ENCODE data around the gene STAP2.

The STAP2 gene, protein sequence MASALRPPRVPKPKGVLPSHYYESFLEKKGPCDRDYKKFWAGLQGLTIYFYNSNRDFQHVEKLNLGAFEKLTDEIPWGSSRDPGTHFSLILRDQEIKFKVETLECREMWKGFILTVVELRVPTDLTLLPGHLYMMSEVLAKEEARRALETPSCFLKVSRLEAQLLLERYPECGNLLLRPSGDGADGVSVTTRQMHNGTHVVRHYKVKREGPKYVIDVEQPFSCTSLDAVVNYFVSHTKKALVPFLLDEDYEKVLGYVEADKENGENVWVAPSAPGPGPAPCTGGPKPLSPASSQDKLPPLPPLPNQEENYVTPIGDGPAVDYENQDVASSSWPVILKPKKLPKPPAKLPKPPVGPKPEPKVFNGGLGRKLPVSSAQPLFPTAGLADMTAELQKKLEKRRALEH
- total RNA-seq = 0.24 to 1.4 (median 1.2) reads per million in 4 experiments

DNA sequence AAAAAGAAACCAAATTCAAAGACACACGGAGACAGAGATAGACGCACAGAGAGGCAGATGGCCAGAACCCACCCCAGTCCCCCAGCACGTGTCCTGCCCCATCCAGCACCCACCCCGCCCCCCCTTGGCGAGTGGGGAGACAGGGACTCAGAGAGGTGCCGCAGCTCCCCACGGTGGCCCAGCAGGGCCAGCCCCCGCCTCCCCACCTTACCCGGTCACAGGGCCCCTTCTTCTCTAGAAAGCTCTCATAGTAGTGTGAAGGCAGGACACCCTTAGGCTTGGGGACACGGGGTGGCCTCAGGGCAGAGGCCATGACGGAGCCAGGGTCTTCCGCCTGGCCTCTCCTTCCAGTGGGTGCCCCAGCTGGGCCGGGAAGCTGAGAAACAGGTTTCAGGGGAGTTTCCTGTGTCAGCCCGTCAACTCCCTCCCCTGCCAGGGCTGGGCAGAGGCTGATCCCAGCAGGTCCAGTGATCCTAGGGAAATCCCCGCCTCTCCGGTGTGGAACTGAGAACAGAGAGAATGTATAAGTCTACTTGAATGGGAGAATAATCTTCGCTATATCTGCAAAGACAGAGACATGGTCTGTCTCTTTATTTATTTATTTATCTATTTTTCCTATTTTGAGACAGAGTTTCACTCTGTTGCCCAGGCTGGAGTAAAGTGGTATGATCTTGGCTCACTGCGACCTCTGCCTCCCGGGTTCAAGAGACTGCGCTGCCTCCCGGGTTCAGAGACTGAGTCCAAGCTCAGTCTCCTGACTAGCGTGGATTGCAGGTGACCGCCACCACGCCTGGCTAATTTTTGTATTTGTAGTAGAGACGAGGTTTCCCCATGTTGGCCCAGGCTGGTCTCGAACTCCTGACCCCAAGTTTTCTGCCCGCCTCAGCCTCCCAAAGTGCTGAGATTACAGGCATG is at the start of gene STAP2:
Gene STAP2 (minus strand): TSS at position 387 of the 915 bp plus-strand sequence. CDS start 74 bp downstream, at position 313.
- DNase-seq = peak; percentile 6

DNA sequence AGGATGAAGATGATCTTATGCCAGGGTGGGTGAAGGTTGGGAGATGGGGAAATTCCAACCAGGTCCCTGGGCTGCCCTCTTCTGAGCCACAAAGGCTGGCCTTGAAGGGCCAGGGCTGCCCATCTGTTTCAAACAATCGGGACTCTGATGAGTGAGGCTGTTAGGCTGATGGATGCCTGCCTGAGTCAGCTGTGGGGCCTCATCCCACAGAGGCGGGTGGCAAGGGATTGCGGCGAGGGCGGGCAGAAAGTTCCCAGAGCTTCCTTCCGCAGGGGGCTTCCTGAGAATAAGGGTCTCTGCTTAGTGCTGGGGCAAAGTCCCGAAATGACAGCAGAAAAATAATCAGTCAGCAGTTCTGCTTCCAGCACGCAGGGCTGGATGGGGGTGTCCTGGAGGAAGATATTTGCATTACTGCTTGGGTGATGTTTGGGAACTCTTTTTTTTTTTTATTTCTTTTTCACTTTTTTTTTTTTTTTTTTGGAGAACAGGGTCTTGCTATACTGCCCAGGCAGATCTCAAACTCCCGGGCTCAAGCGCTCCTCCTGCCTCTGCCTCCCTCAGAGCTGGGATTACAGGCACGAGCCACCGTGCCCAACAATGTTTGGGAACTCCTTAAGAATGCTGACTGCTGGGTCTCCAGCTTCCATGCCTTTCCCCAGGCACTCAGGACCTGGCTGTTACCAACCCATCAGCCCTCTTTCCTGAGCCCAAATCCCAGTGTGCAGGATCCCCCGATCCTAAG is 47.6 kb upstream of the STAP2 start:
- no peak for DNase-seq

DNA sequence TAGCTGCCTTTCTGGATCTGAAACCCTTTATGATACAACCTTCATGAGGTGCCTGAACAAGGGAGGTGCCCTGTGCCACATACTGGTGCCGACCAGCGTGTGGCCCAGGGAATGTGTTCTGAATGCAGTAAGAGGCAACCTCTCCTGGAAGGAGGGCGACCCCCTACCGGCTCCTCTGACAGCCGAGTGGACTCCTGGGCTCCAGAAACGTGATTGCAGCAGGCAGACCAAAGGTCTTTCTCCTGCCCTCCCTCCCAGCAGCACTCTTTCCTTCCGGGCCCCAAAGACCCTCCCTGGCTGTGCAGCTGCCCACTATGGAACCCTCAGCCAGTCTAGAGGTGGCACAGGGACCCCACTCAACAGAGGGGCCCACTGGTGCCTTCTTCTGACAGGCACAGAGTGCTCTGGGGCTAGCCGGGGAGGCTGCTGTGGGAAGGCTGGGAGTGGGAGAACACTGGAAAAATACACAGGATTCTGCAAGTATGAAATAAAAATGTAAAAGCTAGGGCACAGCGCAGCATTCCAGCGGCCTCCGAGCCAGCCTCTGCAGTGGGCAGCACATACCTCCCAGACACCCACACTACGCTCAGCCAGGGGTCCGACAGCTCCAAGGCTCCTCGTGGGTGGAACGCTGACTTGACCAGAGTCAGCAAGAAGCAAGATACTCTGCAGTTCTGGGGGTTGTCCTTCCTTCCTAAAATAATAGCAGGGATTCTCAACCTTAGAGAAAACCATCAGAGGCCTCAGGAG is 46.8 kb upstream of the STAP2 start:
- no peak for DNase-seq

DNA sequence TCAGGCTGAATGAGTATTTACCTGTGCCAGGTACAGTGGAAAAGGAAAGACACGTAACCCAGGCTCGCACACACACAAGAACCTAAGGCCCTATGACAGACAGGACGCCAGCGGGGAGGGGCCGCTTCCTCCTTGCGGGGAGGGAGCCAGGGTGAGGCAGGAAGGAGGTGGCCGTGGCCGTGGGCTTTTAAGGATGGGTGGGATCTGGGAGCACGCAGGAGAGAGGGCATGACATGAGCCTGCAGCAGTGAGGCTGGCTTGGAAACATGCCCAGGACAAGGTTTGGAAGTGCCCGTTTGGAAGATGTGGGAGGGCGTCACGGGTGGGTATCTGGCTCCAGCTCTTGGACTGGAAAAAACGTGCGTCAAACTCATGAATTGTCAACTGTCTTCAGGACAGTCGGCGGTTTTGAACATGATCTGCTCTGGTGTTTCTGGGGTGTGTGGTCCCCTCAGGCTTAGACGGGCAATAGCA is 41.7 kb upstream of the STAP2 start:
- DNase-seq = peak; percentile 23

DNA sequence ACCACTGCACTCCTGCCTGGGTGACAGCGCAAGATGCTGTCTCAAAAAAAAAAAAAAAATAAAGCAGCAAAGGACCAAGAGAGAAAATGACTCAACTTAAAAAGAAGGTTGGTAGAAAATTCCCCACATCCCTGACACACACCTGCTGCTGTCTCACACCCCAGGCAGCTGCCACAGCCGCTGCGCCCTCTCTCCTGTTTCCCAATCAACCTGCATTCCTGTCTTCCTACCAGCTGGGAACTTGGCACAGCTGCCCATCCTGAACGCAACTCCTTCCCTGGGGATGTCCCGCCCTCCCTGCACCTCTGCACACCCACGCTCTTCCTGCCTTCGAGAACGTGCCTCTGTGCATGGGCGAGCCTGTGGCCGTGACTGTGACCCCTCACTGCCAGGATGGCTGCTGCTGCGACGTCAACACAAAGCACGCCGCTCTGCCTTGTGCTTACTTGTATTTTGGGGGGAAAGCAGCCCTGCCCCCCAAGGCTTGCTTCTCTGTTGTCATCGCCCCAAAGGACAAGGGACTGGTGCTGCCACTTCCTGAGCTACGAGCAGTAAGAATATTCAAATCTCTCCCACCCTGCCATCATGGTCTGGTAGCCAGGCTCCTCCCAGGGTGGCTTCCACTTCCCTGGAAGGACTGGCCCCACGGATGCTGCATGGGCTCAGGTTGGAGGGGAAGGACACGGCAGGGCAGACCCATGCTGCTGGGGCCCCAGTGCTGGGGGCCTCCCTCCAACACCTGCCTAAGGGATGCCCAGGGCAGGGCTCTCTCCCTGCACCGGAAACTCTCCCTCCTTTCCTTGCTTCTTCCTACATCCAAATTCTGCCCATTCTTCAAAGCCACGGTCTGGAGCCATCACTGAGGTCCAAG is 41.0 kb upstream of the STAP2 start:
- no peak for DNase-seq

DNA sequence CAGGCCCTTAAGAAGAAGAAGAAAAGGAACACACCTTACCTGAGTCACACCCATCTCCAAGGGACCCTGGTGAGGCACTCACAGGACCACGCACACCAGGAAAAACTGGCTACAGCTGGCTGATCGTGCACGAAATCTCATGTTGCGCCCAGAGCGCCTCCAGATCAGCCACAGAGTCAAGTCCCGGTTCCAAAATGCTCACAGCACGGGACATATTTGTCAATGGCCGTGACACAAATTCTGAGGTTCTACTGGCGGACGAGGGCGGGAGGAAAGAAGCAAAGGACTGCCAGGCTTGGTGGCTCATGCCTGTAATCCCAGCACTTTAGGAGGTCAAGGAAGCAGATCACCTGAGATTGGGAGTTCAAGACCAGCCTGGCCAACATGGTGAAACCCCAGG is 40.3 kb upstream of the STAP2 start:
- DNase-seq = no peak

DNA sequence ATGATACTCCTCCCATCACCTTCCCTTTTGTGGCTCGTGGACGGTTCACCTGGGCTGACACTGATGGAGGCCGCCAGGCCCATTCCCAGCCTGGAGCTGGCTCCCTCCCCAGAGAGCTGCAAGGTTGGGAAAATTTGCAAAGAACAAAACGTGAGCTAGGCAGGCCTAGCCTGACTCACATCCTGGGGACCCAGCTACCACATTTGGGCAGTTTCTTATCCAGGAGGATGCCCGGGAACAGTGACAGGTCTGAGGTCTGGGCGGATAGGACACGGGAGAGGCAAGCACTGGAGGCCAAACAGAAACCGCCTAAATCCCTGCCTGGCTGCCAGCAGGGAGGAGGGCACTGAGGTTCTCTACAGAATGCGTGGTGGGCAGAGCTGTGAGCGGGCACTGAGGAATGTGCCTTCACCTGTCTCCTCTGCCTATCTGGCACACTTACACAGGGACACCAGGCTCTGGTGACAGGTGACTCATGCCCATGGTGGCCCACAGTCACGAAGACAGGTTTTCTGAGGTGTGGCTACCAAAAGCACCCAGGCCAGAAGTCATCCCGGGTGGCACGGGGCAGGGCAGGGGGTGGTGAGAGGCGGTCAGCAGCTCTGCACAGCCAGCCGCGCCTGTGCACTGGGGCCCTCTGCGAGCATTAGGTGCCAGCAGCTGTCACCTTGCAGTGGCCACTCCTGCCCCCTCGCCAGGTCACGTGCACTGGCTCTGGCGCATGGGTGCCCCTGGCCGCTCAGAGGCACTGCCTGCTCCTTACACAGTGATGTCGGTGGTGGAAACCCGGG is 38.6 kb upstream of the STAP2 start:
- DNase-seq = no peak

DNA sequence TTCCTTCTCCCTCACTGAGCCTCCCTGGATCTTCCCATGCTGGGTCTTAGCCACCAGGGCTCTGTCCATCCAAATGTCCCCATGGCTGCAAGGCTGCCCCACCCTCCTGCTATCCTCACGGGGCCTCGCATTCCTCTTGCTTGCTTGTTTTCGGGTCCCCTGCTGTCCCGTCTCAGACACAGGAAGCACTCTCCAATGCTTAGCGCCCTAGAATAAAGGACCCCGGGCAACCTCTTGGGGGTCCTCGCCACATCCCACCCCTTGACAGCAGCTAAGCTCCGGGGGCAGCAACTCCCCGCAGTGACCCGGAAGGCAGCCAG is 38.0 kb upstream of the STAP2 start:
- DNase-seq = no peak

DNA sequence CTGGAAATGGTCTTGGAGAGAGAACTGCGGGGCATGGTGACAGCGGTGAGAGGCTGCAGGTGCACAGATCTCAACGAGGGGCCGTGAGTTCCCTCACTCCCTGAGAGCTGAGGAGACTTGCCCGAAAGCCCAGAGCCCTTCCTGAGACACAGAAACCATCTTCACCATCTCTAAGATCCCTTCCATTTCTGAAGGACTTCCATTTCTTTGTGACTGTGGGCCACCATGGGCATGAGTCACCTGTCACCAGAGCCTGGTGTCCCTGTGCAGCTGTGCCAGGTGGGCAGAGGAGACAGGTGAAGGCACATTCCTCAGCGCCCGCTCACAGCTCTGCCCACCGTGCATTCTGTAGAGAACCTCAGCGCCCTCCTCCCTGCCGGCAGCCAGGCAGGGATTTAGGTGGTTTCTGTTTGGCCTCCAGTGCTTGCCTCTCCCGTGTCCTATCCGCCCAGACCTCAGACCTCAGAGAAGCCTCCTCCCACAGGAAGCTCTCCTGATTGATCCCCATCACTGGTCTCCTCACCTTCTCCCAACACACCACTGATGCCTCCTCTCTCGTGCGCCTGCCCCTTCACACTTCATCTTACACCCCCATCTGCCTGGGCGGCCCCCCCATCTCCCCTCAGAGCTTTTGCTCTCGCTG is 37.5 kb upstream of the STAP2 start:
- no peak for DNase-seq

DNA sequence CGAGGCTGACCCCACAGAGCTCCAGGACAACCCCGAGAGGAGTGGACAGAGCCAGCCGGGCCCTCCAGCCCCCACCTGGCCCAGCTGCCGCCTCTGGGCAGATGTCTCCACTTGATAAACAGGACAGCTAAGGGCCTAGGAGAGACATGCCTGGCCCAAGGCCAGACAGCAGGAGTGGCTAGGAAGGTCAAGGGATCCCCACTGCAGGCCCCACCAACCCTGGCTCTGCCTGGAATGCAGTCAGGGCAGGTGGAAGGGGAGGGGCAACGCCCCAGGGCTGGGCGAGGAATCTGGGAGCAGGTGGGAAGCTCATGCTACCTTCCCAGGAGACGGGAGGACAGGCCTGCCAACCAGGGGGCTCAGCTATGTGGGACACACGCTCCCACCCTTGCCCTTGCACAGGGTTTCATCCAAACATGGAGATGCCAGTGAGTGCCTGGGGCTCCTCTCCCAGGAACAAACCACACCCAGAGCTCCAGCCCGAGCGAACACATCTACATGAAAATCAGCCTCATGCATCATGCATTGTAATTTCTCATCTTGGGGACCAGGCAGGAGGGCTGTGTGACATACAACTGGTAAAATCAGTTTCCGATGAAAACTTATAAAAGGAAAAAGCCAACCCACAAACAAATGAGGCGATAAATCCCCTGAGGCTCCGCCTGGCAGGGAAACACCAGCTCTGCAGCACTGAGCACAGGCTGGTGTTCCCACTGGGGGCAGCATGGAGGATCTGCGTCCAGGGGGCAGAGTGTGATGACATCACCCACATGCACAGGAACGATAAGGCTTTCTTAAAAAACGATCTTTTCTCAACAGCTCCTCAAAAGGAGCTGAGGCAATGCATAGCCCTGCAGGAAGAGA is 36.8 kb upstream of the STAP2 start:
- DNase-seq = no peak

DNA sequence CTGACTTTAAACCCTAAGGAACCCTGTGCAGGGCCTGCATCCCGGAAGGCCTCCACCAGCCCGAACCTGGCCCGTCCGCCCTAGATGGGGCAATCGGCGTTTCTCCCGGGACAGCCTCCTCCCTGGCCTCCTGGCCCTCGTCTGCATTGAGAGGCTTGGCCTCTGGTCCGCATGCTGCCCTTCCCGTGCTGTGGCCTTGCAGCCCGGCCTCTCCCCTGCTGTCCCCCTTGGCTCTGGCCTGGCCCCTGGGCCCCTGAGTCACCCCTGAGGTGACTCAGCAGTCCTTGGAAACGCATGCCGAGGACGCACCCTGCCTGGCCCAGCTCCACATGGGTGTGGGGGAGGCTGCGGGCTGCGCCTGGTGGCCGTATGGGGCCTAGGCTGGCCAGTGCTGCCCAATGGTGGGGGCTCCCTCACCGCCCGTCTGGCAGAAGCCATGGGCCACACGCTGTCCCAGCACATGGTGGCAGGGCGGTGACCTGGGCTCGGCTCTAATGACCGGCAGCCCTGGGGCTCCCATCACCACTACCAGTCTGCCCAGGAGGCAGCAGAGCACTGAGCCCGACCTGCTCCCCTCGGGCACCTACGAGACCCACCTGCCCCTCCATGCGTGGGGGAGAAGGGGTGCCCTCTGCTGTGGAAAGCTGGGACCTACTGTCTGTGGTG is 36.0 kb upstream of the STAP2 start:
- DNase-seq = no peak

DNA sequence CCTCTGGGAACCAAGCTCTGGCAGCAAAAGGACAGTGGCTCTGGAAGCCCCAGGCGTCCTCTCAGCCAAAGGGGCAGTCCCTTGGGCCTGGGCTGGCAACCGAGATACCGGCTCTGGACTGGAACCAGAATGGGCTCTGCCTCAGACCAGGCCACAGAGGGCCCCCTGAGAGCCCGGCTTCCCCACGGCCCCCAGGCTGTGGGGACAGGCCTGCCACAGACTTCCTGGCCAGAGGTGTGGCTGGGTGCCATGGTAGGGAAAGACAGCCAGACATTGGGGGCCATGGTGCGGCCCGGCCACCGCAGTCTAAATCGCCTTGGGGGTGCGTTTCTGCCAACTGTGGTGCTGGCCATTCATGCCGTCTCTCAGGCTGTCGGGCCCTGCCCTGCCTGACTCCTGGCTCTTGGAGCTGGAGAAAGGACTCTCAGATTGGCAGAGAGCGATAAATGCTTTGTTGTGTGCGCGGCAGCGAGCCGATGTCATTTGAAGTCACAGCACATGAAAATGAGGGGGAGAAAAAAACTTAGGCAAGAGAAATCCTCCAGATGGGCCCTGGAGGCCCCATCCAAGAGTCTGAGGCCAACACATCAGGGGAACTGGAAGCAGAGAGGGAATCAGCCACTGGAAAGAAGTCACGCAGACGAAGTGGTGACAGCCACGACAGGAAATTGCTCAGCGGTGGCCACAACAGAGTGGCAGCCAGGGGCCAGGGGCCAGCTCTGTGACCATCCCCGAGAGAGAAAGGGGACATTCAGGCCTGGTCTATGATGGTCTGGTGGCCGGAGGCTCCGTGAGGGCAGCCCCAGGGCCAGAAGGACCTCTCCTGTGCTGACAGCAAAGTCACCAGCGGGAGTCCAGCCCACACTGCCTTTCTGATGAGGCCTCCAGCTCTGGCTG is 35.2 kb upstream of the STAP2 start:
- DNase-seq = no peak

DNA sequence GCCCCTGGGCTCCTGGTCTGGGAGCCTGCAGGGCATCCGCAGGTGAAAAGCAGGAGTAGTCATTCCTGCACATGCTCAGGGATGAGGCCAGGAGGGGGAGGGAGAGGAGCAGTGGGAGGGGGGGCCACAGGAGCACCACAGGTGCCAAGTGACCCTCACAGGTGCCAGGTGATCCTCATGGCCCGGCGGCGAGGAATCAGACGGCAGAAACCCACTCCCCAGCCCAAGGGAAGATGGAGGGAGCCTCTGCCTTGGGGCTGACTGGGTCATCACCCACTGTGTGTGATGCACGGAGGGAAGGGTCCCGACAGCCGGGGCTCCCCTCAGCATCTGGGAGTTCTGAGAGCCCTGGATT is 34.4 kb upstream of the STAP2 start:
- DNase-seq = no peak

DNA sequence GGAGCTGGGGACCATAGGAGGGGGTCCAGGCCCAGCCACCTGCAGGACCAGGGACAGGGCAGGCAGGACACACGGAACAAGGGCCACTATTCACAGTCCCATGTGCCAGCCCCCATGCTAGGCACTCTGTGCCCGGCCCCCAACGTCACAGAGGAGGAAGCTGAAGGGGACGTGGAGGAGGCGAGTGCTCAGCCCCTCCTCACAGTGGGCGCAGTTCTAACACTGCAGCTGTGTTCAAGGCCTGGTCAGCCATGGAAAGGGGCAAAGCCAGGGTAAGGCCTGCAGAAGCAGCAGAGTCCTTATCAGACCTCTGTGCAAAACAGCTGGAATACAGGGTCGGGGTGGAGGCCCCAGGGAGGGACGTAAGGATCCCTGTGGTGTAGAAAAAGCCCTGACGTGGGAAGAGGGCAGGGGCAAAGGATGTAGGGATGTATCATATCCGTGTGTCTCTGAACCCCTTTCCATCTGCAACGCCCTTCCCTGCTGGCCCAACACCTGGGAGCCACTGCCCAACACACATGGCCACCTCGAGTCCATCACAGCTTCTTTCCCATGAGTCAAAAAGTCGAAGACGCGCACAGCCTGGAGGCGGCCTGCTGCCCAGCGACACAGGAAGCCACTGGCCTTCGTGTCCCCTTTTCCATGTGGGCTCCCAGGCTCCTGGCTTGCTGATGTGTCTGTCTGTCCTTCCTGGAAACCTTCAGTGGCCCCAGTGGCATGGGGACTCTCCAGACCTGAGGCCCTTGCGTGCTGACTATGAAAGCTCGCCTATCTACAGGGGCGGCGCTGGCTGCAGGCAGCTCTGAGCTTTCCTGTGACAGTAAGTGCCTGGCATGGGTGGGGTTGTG is 33.8 kb upstream of the STAP2 start:
- no peak for DNase-seq

DNA sequence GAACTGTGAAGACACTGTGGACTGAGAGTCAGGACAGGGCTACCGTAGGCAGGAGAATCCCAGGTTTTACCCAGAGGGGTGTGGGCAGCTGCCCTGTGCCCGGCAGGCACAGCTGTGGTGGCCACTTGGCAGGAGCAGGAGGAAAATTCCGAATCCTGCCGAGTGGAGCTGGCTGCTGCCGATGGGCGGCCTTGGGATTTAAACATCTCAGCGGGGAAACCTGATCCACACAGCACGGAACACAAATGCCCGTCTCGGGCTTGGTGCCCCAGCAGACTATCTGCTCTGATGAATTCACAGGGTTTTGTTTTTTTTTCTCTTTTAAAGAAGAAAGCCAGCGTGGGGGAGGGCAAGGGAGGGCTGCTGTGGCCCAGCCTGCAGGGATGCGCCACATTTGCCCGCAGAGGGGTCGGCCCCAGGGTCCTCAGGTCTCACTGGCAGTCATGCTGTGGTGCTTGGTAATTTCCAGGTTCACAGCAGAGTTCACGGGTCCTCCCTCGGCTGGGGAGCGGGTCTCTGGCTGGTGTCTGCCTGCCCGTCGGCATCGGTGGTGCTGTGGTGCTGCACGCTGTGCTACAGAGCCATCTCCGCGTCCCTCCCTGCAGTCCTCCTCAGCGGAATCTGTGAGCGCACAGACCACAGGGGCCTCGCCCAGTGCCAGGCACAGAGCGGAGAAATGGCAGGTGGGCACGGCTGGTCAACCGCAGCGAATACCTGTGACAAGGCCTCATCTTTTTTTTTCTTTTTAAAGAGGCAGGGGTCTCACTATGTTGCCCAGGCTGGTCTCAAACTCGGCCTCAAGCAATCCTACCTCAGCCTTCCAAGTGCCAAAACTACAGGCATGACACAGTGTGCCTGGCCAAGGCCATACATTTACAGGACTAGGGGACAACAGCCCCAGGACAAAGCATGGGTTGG is 32.9 kb upstream of the STAP2 start:
- DNase-seq = no peak
